Measurements from ENCODE around the gene DNER.

DNER gene

GRCh38 chr2:229434187-229434586 is 280.2 kb downstream of the DNER start:
- no peak for DNase-seq (ENCODE audit: low read depth)

GRCh38 chr2:229433351-229433750 is 281.0 kb downstream of the DNER start:
- no peak for DNase-seq (ENCODE audit: low read depth)

- no peak for DNase-seq (ENCODE audit: low read depth)
Measured at GRCh38 chr2:229431327-229431954, 282.9 kb downstream of the DNER start.

- DNase-seq (ENCODE audit: low read depth), result no peak
Measured at GRCh38 chr2:229429589-229429988, 284.8 kb downstream of the DNER start.

GRCh38 chr2:229426464-229426863 is 287.9 kb downstream of the DNER start:
- no peak for DNase-seq (ENCODE audit: low read depth)

GRCh38 chr2:229425598-229425997 is 288.8 kb downstream of the DNER start:
- DNase-seq (ENCODE audit: low read depth), result no peak

- no peak for DNase-seq (ENCODE audit: low read depth)
Measured at GRCh38 chr2:229422063-229422462, 292.3 kb downstream of the DNER start.

- DNase-seq (ENCODE audit: low read depth), result no peak
Measured at GRCh38 chr2:229419158-229419557, 295.2 kb downstream of the DNER start.

GRCh38 chr2:229417916-229418315 is 296.4 kb downstream of the DNER start:
- DNase-seq (ENCODE audit: low read depth), result no peak

GRCh38 chr2:229417176-229417575 is 297.2 kb downstream of the DNER start:
- no peak for DNase-seq (ENCODE audit: low read depth)

GRCh38 chr2:229416116-229416694 is 298.1 kb downstream of the DNER start:
- DNase-seq (ENCODE audit: low read depth), result peak; percentile 69

- DNase-seq (ENCODE audit: low read depth), result no peak
Measured at GRCh38 chr2:229414631-229415030, 299.7 kb downstream of the DNER start.

GRCh38 chr2:229412686-229413085 is 301.7 kb downstream of the DNER start:
- DNase-seq (ENCODE audit: low read depth), result no peak

GRCh38 chr2:229410946-229411345 is 303.4 kb downstream of the DNER start:
- no peak for DNase-seq (ENCODE audit: low read depth)

- DNase-seq (ENCODE audit: low read depth), result no peak
Measured at GRCh38 chr2:229410264-229410663, 304.1 kb downstream of the DNER start.

GRCh38 chr2:229409751-229410181 is 304.6 kb downstream of the DNER start:
- no peak for DNase-seq (ENCODE audit: low read depth)

GRCh38 chr2:229408962-229409361 is 305.4 kb downstream of the DNER start:
- no peak for DNase-seq (ENCODE audit: low read depth)

- peak; percentile 88 for DNase-seq (ENCODE audit: low read depth)
Measured at GRCh38 chr2:229408356-229408755, 306.0 kb downstream of the DNER start.

- DNase-seq (ENCODE audit: low read depth), result peak; percentile 87
Measured at GRCh38 chr2:229407170-229407569, 307.2 kb downstream of the DNER start.

- DNase-seq (ENCODE audit: low read depth), result no peak
Measured at GRCh38 chr2:229405796-229406195, 308.6 kb downstream of the DNER start.

GRCh38 chr2:229403296-229403695 is 311.1 kb downstream of the DNER start:
- no peak for DNase-seq (ENCODE audit: low read depth)

GRCh38 chr2:229401171-229401865 is 313.0 kb downstream of the DNER start:
- no peak for DNase-seq (ENCODE audit: low read depth)

GRCh38 chr2:229393926-229394325 is 320.4 kb downstream of the DNER start:
- no peak for DNase-seq (ENCODE audit: low read depth)
